GM21447 (cell line): Measurements from ENCODE around the gene IL24.

ENCODE experiments used
- ATAC-seq: cut with Tn5 transposase; IDR thresholded peaks from one replicate; pipeline ENCODE4 v1.9.1; 2021; ENCODE audit not compliant: unreplicated experiment

Gene IL24

DNA sequence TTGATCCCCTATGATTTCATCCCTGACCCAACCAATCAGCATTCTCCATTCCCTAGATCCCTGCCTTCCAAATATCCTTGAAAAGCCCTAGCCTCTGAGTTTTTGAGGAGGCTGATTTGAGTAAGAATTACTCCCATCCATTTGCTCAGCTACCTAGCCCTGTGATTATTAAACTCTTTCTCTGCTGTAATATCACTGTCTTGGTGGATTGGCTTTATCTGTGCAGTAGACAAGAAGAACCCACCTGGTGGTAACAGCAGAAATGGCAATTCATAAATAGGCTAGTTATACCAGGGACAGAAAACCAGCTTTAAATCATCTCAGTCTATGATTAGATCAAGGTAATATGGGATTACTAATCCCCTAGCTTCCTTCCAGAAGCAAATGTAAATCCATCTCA, 18.8 kb upstream of the IL24 start:
- no peak for ATAC-seq

GRCh38 chr1:206880314-206880713, 16.9 kb upstream of the IL24 start:
- ATAC-seq = no peak

- no peak for ATAC-seq
Measured at GRCh38 chr1:206882555-206882954, 14.7 kb upstream of the IL24 start.

GRCh38 chr1:206883160-206883559, 14.1 kb upstream of the IL24 start:
- no peak for ATAC-seq

DNA sequence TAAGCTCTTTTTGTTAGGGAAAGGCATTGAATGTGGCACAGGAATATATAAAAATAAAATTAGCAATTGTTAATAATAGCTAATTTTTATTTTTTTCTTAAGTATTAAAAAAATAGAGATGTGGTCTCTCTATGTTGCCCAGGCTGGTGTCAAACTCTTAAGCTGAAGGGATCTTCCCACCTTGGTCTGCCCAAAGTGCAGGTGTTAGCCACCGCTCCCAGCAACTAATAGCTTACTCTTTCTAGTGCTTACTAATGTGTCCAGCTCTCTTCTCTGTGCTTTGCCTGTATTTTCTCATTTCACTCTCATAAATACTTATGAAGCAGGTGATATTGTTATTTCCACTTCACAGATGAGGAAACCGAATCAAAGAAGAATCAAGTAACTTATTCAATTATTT, 13.4 kb upstream of the IL24 start:
- no peak for ATAC-seq

- ATAC-seq = no peak
Measured at GRCh38 chr1:206885341-206886060, 11.7 kb upstream of the IL24 start.

- no peak for ATAC-seq
Measured at GRCh38 chr1:206886831-206887230, 10.4 kb upstream of the IL24 start.

- no peak for ATAC-seq
Measured at GRCh38 chr1:206887701-206888100, 9.5 kb upstream of the IL24 start.

DNA sequence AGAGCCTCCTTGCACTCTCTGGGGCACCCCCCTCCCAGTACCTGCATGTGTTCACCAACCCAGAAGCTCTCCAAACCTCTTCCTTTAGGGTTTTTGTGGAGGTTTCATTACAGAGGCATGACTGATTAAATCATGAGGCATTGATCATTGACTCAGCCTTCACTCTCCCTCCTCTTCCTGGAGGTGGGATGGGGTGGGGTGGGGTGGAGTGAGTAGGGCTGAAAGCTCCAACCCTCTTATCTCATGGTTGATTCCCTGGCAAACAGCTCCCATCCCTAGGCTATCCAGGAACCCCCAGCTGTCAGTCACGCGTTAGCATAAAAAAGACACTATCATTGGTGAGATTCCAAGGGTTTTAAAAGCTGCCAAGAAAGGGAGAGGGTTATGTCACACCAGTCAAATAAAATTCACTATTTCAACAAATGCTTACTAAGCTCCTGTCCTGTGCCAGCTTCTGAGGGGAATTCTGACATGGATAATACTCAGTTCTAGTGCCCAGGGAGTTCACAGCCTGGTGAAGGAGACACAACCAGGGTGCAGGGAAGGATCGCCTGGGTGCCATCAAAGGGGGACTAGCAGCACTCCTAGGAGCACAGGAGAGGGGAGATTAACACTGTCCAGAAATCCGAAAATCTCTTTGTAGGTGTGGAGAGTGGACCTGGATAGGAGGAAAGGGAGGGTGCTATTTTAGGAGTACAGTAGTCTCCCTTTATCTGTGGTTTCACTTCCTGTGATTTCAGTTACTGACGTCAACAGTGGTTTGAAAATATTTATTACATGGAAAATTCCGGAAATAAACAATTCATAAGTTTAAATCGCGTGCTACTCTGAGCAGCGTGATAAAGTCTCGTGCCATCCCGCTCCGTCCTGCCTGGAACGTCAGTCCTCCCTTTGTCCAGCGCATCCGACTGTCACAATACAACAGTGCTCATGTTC, 6.8 kb upstream of the IL24 start:
- ATAC-seq = no peak

GRCh38 chr1:206891412-206891811, 5.8 kb upstream of the IL24 start:
- no peak for ATAC-seq

DNA sequence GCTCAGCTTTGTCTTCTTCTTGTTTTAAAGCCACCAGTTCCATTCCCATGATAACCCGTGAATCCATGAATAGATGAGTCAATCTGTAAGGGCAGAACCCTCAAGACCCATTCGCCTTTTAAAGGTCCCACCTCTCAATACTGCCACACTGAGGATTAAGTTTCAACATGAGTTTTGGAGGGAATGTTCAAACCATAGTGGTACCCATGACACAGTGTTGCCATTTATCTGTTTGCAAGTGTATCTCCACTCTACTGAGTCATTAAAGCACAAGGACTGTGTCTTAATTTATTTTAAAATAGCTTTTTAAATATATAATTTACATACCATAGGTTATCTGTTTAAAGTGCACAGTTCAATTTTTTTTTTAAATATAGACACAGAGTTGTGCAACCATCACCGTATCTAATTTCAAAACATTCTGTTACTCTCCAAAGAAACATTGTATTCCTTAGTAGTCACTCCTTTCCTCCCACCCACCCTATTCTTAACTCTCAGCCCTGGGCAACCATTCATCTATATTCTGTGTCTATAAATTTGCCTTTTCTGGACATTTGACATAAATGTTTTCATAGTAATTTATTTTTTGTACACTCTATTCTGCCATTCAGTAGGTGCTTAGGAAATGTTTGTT, 4.8 kb upstream of the IL24 start:
- no peak for ATAC-seq

GRCh38 chr1:206893380-206893779, 3.9 kb upstream of the IL24 start:
- no peak for ATAC-seq

DNA sequence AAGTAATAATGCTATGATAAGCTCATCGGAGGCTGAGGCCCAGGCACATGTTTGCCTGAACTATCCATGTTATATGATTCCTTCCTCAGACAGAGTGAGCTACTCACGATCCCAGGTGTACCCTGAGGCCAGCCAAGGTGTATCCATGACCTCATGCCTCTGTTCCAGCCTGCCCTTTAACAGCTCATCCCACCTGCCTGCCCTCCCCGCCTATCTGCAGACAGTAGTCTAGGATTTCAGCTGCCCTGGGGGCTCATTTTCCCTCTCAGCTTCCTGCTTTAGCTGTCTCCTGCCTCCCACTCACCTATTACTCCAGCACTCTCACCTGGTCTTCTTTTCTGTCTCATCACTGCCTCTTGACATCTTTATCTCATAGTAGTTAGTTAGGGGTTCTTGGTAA, 1.9 kb upstream of the IL24 start:
- ATAC-seq = no peak

- no peak for ATAC-seq
Measured at GRCh38 chr1:206895837-206896242, 1.4 kb upstream of the IL24 start.

DNA sequence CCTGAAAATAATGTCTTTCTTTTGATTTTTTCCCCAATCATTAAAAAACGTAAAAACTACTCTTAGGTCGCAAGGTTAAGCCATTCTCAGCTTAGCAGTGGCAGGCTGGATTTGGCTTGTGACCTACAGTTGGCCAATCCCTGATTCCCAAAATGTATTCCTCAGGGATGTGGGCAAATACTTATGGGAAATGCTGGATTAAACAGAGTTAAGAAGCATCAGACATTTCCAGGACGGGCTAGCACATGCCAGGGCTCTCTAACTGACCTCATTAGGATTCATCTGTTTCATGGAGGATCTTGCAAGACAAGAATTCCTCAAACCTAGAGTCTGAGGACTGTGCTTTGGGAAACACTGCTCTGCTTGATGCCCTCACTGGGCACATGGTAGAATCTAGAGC, 982 bp upstream of the IL24 start:
- no peak for ATAC-seq

- no peak for ATAC-seq
Measured at GRCh38 chr1:206898089-206898914, 1.1 kb downstream of the IL24 start.

- no peak for ATAC-seq
Measured at GRCh38 chr1:206898915-206899431, 1.7 kb downstream of the IL24 start.

DNA sequence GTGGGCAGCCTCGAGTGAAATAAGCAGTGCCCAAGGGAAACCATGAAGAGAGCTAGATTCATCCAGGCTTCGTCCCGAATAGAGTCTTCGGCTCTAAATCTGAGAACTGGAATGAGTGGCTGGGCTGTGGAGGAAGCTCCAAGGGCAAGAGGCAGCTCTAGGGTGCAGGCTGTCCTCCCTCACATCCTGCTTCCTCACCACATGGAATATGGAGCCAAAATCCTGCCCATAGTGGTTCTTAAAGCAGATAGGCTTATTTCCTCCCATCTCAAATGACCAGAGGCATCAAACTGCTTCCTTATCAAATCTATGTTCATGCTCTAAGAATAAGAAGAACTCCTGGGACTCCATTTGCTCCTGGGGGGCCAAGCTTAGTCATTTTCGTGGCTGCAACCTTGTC, 2.5 kb downstream of the IL24 start:
- no peak for ATAC-seq

GRCh38 chr1:206900149-206900548, 2.9 kb downstream of the IL24 start:
- no peak for ATAC-seq

- no peak for ATAC-seq
Measured at GRCh38 chr1:206901944-206902343, 4.7 kb downstream of the IL24 start.

DNA sequence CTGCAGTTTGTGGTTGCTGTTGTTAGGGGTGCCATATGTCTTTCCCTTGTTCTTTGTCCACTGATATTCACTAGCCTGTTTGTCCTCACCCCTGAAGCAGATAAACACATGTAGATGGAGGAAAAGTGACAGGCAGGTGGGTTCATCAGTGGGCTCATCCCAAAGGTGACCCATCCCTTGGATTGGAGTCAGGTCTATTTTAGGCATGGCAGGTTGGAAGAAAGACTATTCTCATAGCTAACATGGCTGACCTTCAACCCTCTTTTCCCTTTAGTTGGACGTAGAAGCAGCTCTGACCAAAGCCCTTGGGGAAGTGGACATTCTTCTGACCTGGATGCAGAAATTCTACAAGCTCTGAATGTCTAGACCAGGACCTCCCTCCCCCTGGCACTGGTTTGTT, 5.5 kb downstream of the IL24 start:
- ATAC-seq = no peak
